Astrocyte (in vitro differentiated cells and primary cell): ENCODE data around the gene MOB1B. TPM values are rescaled to one million over a fixed set of nuclear protein-coding genes. Genes with fewer than 3 reads are reported as not detected.

Experiments
- DNase-seq: peaks from one replicate; pipeline ENCODE4 v3.0.0-alpha.2; 2010; ENCODE audit warnings: low read depth
- FAIRE-seq: peaks from 2 replicates; lab custom pipeline; 2011; peaks lifted over from hg19 to GRCh38; lab: Jason Lieb, UNC
- H2AFZ ChIP-seq: 2 replicates; pipeline ENCODE4 v1.6.0; 2012; ENCODE audit warnings: low read depth, low read length, inconsistent platforms
- H3K27ac ChIP-seq: 2 replicates; pipeline ENCODE4 v1.5.1; 2011; ENCODE audit warnings: low read depth, low read length, inconsistent platforms
- H3K27me3 ChIP-seq: 2 replicates; pipeline ENCODE4 v1.6.0; 2011; ENCODE audit warnings: low read length, inconsistent platforms; ENCODE audit not compliant: insufficient read depth
- H3K36me3 ChIP-seq: 2 replicates; pipeline ENCODE4 v1.5.1; 2011; ENCODE audit warnings: low read length, inconsistent platforms; ENCODE audit not compliant: insufficient read depth
- H3K4me1 ChIP-seq: 2 replicates; pipeline ENCODE4 v1.5.1; 2011; ENCODE audit warnings: low read length, inconsistent platforms; ENCODE audit not compliant: insufficient read depth
- H3K4me2 ChIP-seq: 2 replicates; pipeline ENCODE4 v1.6.0; 2012; ENCODE audit warnings: low read length, inconsistent platforms
- H3K4me3 ChIP-seq: 2 replicates; pipeline ENCODE4 v1.5.1; 2011; ENCODE audit warnings: low read depth, mild to moderate bottlenecking, low read length, inconsistent platforms; ENCODE audit not compliant: insufficient read depth
- H3K79me2 ChIP-seq: 2 replicates; pipeline ENCODE4 v1.6.0; 2012; ENCODE audit warnings: mild to moderate bottlenecking, low read length, inconsistent platforms; ENCODE audit not compliant: insufficient read depth
- H3K9ac ChIP-seq: 2 replicates; pipeline ENCODE4 v1.6.0; 2012; ENCODE audit warnings: mild to moderate bottlenecking, low read length, inconsistent platforms
- H3K9me3 ChIP-seq: 2 replicates; pipeline ENCODE4 v1.5.1; 2012; ENCODE audit warnings: low read depth, mild to moderate bottlenecking, low read length, inconsistent platforms; ENCODE audit not compliant: insufficient read depth
- H4K20me1 ChIP-seq: 2 replicates; pipeline ENCODE4 v1.6.0; 2012; ENCODE audit warnings: low read length, inconsistent platforms; ENCODE audit not compliant: insufficient read depth
- H3K27ac Mint-ChIP-seq: one replicate; pipeline ENCODE4 v1.8.0; 2021; ENCODE audit warnings: mild to moderate bottlenecking, mixed read lengths; ENCODE audit not compliant: unreplicated experiment
- H3K27me3 Mint-ChIP-seq: one replicate; pipeline ENCODE4 v1.8.0; 2021; ENCODE audit warnings: low read depth, mixed read lengths; ENCODE audit not compliant: unreplicated experiment
- H3K36me3 Mint-ChIP-seq: one replicate; pipeline ENCODE4 v1.8.0; 2021; ENCODE audit warnings: low read depth, mixed read lengths; ENCODE audit not compliant: unreplicated experiment
- H3K4me1 Mint-ChIP-seq: one replicate; pipeline ENCODE4 v1.8.0; 2021; ENCODE audit warnings: low read depth, mixed read lengths; ENCODE audit not compliant: unreplicated experiment
- H3K4me3 Mint-ChIP-seq: one replicate; pipeline ENCODE4 v1.8.0; 2021; ENCODE audit warnings: mild to moderate bottlenecking, moderate library complexity, mixed read lengths; ENCODE audit not compliant: unreplicated experiment
- H3K9me3 Mint-ChIP-seq: one replicate; pipeline ENCODE4 v1.8.0; 2021; ENCODE audit warnings: mild to moderate bottlenecking, mixed read lengths; ENCODE audit not compliant: unreplicated experiment
- EZH2 ChIP-seq: IDR thresholded peaks from 2 replicates; pipeline ENCODE4 v1.6.1; 2012; ENCODE audit warnings: mild to moderate bottlenecking, low read length, inconsistent platforms; ENCODE audit not compliant: insufficient read depth
- total RNA-seq: library from RNA; stranded (reverse); gene quantifications from 2 replicates; pipeline ENCODE4 v1.2.1, GENCODE V29; 2021
- TF ChIP-seq, protein P1 (sequence below): IDR thresholded peaks from 2 replicates; pipeline ENCODE4 v1.5.1; 2011; ENCODE audit warnings: low read depth, mild to moderate bottlenecking, inconsistent platforms, low read length, moderate library complexity; ENCODE audit not compliant: insufficient read depth

The MOB1B gene
- total RNA-seq, 1 donor from 2014 or later, result 40.6 TPM

DNA sequence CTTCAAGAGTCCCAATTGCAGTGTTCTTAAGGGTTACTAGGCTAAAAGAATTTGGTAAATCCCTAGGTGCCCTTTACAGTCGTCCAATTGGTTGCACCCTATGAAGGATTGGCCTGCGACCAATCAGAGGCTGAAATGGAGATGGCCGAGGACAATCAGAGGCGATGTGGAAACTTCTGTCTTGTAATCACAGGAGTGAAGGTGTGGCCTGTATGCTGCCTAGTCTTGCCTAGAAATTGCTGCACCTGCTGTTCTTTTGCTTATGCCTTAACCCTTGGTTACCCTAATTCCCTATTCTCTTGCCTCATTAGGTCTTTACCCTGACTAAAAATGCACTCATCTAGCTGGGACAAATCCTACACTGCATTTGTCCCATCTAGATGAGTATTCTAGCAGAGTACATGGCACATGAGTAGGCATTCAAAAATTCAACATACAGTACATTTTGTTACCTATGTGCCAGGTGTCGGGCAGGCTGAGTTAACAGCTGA lies 90.3 kb downstream of the MOB1B start:
- Histone ChIP-seq H3K4me2 (peak overlapping the region; percentile 96), H3K4me1 (peaks cover 11% of the 10 kb centered on the region), H3K9ac (peak overlapping the region; percentile 95), H4K20me1 (peaks cover 9% of the 10 kb centered on the region), H2AFZ (no peak overlapping the region), H3K27ac (no peak overlapping the region), H3K79me2 (peaks cover 42% of the 10 kb centered on the region), H3K36me3 (no peaks in the 10 kb centered on the region), H3K27me3 (no peaks in the 10 kb centered on the region), H3K4me3 (peak overlapping the region; percentile 68), H3K9me3 (no peaks in the 10 kb centered on the region)
- TF ChIP-seq, protein P1, sequence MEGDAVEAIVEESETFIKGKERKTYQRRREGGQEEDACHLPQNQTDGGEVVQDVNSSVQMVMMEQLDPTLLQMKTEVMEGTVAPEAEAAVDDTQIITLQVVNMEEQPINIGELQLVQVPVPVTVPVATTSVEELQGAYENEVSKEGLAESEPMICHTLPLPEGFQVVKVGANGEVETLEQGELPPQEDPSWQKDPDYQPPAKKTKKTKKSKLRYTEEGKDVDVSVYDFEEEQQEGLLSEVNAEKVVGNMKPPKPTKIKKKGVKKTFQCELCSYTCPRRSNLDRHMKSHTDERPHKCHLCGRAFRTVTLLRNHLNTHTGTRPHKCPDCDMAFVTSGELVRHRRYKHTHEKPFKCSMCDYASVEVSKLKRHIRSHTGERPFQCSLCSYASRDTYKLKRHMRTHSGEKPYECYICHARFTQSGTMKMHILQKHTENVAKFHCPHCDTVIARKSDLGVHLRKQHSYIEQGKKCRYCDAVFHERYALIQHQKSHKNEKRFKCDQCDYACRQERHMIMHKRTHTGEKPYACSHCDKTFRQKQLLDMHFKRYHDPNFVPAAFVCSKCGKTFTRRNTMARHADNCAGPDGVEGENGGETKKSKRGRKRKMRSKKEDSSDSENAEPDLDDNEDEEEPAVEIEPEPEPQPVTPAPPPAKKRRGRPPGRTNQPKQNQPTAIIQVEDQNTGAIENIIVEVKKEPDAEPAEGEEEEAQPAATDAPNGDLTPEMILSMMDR, result no peak
- TF ChIP-seq EZH2, result no peak
- Mint-ChIP-seq H3K9me3 (no peaks in the 10 kb centered on the region), H3K27ac (no peak overlapping the region), H3K36me3 (no peaks in the 10 kb centered on the region), H3K4me3 (peak overlapping the region; percentile 90), H3K4me1 (peaks cover 5% of the 10 kb centered on the region), H3K27me3 (no peaks in the 10 kb centered on the region)
- DNase-seq, result no peak
- FAIRE-seq, result no peak

DNA sequence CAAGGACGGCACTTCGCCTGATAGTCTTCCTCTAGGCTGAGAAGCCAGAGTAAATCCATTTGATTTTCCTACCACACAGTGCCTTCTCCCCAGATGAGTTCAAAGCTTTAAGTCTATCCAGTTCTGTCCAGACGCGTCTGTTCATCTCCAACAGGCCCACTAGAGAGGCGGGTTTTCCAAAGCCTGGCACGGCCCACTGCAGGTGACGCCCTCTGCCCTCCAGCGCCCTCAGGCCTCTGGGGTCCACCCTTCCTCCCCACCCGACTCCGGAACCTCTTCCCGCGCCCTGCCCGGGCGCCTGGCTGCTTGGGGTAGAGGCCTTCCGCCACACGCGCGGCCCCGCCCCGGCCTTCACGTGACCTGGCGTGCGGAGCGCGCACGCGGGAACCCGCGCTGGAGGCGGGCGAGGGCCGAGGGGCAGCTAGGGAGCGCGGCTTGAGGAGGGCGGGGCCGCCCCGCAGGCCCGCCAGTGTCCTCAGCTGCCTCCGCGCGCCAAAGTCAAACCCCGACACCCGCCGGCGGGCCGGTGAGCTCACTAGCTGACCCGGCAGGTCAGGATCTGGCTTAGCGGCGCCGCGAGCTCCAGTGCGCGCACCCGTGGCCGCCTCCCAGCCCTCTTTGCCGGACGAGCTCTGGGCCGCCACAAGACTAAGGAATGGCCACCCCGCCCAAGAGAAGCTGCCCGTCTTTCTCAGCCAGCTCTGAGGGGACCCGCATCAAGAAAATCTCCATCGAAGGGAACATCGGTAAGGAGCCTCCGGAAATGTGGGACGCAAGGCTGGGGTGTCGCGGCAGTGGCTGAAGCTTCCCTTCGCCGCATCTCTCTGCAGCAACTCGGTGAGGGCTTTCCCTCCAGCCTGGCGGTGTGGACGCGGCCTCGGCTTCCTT lies 91.3 kb downstream of the MOB1B start, which contains the start of gene DCK:
Gene DCK, plus strand, starts transcription at position 469 of the 888 bp plus-strand sequence. Its CDS starts 187 bp downstream, at position 656.
- Histone ChIP-seq H3K4me1 (peaks cover 11% of the 10 kb centered on the region), H3K9ac (peak within 1 kb of the TSS; percentile 95), H3K36me3 (no peaks in the 10 kb centered on the region), H3K79me2 (peaks cover 52% of the 10 kb centered on the region), H3K4me3 (peak within 1 kb of the TSS; percentile 68), H4K20me1 (peaks cover 9% of the 10 kb centered on the region), H2AFZ (peak within 1 kb of the TSS; percentile 94), H3K27ac (peak within 1 kb of the TSS; percentile 77), H3K27me3 (no peaks in the 10 kb centered on the region), H3K4me2 (peak within 1 kb of the TSS; percentile 96), H3K9me3 (no peaks in the 10 kb centered on the region)
- Mint-ChIP-seq H3K36me3 (no peaks in the 10 kb centered on the region), H3K9me3 (no peaks in the 10 kb centered on the region), H3K4me3 (peak within 1 kb of the TSS; percentile 90), H3K27ac (peak within 1 kb of the TSS; percentile 87), H3K4me1 (peaks cover 5% of the 10 kb centered on the region), H3K27me3 (no peaks in the 10 kb centered on the region)
- DNase-seq, result peak; percentile 81
- TF ChIP-seq, protein P1, result no peak
- TF ChIP-seq EZH2, result no peak
- no peak for FAIRE-seq
